Measurements from ENCODE around the gene CEP20.
"Not testable (repeated sequence)": the region's sequence is repeated elsewhere in the genome, so short reads cannot be mapped to it uniquely, and the experiment has no call there.

Gene CEP20

GRCh38 chr16:15846510-15846909, 41.9 kb downstream of the CEP20 start:
- Histone ChIP-seq H4K8ac (ENCODE audit: low read depth, low read length) (no peak overlapping the region), H2AK5ac (ENCODE audit: low read length) (no peak overlapping the region), H3K4me1 (ENCODE audit: control insufficient read depth in 1 of 2, insufficient read depth in 2 of 2, low read length in 2 of 2) (no peaks in the 10 kb centered on the region), H2AFZ (ENCODE audit: insufficient read depth, low read length, poor library complexity) (no peak overlapping the region), H3K9ac (ENCODE audit: low read length) (no peak overlapping the region), H3K4me3 (ENCODE audit: low read depth, low read length) (no peak overlapping the region), H4K91ac (ENCODE audit: low read depth, low read length) (no peak overlapping the region), H3K18ac (ENCODE audit: low read length) (no peak overlapping the region), H2BK120ac (ENCODE audit: insufficient read depth, low read length, poor library complexity) (no peak overlapping the region), H3K9me3 (ENCODE audit: insufficient read depth, low read depth, low read length) (no peaks in the 10 kb centered on the region), H2BK12ac (ENCODE audit: low read length) (no peak overlapping the region), H2BK5ac (ENCODE audit: low read depth, low read length, poor library complexity) (no peak overlapping the region), H3K23ac (ENCODE audit: low read length) (no peak overlapping the region), H3K79me2 (ENCODE audit: control insufficient read depth, insufficient read depth, low read length, poor library complexity) (no peaks in the 10 kb centered on the region), H3K36me3 (ENCODE audit: control insufficient read depth in 1 of 2, insufficient read depth in 2 of 2, low read length in 2 of 2) (no peaks in the 10 kb centered on the region), H3K27me3 (ENCODE audit: insufficient read depth, low read length) (no peaks in the 10 kb centered on the region), H3K79me1 (ENCODE audit: low read length) (no peaks in the 10 kb centered on the region), H4K12ac (ENCODE audit: low read depth, low read length) (no peak overlapping the region), H3K4me2 (ENCODE audit: low read length) (no peak overlapping the region), H3K27ac (ENCODE audit: low read depth, low read length) (no peak overlapping the region), H3K14ac (ENCODE audit: low read length) (no peak overlapping the region), H3K4ac (ENCODE audit: low read depth, low read length) (no peak overlapping the region)
- no CpG with 5 or more reads among the region's 4 CpGs for WGBS (ENCODE audit: extremely low coverage, insufficient coverage, insufficient read length)
- DNase-seq = no peak

- Histone ChIP-seq H3K4me1 (ENCODE audit: control insufficient read depth in 1 of 2, insufficient read depth in 2 of 2, low read length in 2 of 2) (no peaks in the 10 kb centered on the region), H3K23ac (ENCODE audit: low read length) (no peak overlapping the region), H4K91ac (ENCODE audit: low read depth, low read length) (no peak overlapping the region), H3K9me3 (ENCODE audit: insufficient read depth, low read depth, low read length) (no peaks in the 10 kb centered on the region), H3K27ac (ENCODE audit: low read depth, low read length) (no peak overlapping the region), H2BK12ac (ENCODE audit: low read length) (no peak overlapping the region), H4K12ac (ENCODE audit: low read depth, low read length) (no peak overlapping the region), H3K4me2 (ENCODE audit: low read length) (no peak overlapping the region), H3K27me3 (ENCODE audit: insufficient read depth, low read length) (no peaks in the 10 kb centered on the region), H2BK5ac (ENCODE audit: low read depth, low read length, poor library complexity) (no peak overlapping the region), H3K18ac (ENCODE audit: low read length) (no peak overlapping the region), H3K79me2 (ENCODE audit: control insufficient read depth, insufficient read depth, low read length, poor library complexity) (no peaks in the 10 kb centered on the region), H2AFZ (ENCODE audit: insufficient read depth, low read length, poor library complexity) (no peak overlapping the region), H3K79me1 (ENCODE audit: low read length) (no peaks in the 10 kb centered on the region), H4K8ac (ENCODE audit: low read depth, low read length) (no peak overlapping the region), H3K36me3 (ENCODE audit: control insufficient read depth in 1 of 2, insufficient read depth in 2 of 2, low read length in 2 of 2) (no peaks in the 10 kb centered on the region), H3K9ac (ENCODE audit: low read length) (no peak overlapping the region), H3K4ac (ENCODE audit: low read depth, low read length) (no peak overlapping the region), H3K4me3 (ENCODE audit: low read depth, low read length) (no peak overlapping the region), H2BK120ac (ENCODE audit: insufficient read depth, low read length, poor library complexity) (no peak overlapping the region), H3K14ac (ENCODE audit: low read length) (no peak overlapping the region), H2AK5ac (ENCODE audit: low read length) (no peak overlapping the region)
- no CpG with 5 or more reads among the region's 10 CpGs for WGBS (ENCODE audit: extremely low coverage, insufficient coverage, insufficient read length)
- no peak for DNase-seq
These were observed 44.6 kb downstream of the CEP20 start for GRCh38 chr16:15843635-15844279.

- not testable (repeated sequence) for H4K91ac ChIP-seq (ENCODE audit: low read depth, low read length); H3K9me3 ChIP-seq (ENCODE audit: insufficient read depth, low read depth, low read length); H2BK5ac ChIP-seq (ENCODE audit: low read depth, low read length, poor library complexity); H3K23ac ChIP-seq (ENCODE audit: low read length); H2BK120ac ChIP-seq (ENCODE audit: insufficient read depth, low read length, poor library complexity); H3K4ac ChIP-seq (ENCODE audit: low read depth, low read length); H2AK5ac ChIP-seq (ENCODE audit: low read length); H3K4me2 ChIP-seq (ENCODE audit: low read length); H2BK12ac ChIP-seq (ENCODE audit: low read length); H4K12ac ChIP-seq (ENCODE audit: low read depth, low read length); DNase-seq; H3K36me3 ChIP-seq (ENCODE audit: control insufficient read depth in 1 of 2, insufficient read depth in 2 of 2, low read length in 2 of 2); H3K4me1 ChIP-seq (ENCODE audit: control insufficient read depth in 1 of 2, insufficient read depth in 2 of 2, low read length in 2 of 2); H3K14ac ChIP-seq (ENCODE audit: low read length); H4K8ac ChIP-seq (ENCODE audit: low read depth, low read length); H3K27me3 ChIP-seq (ENCODE audit: insufficient read depth, low read length); H3K18ac ChIP-seq (ENCODE audit: low read length); H2AFZ ChIP-seq (ENCODE audit: insufficient read depth, low read length, poor library complexity); H3K4me3 ChIP-seq (ENCODE audit: low read depth, low read length); H3K79me1 ChIP-seq (ENCODE audit: low read length); H3K27ac ChIP-seq (ENCODE audit: low read depth, low read length); H3K79me2 ChIP-seq (ENCODE audit: control insufficient read depth, insufficient read depth, low read length, poor library complexity); H3K9ac ChIP-seq (ENCODE audit: low read length)
- no CpG with 5 or more reads among the region's 8 CpGs for WGBS (ENCODE audit: extremely low coverage, insufficient coverage, insufficient read length)
These were observed 49.2 kb downstream of the CEP20 start for GRCh38 chr16:15839204-15839603.

- Histone ChIP-seq H3K4ac (ENCODE audit: low read depth, low read length) (no peak overlapping the region), H3K9ac (ENCODE audit: low read length) (no peak overlapping the region), H2BK5ac (ENCODE audit: low read depth, low read length, poor library complexity) (no peak overlapping the region), H4K91ac (ENCODE audit: low read depth, low read length) (no peak overlapping the region), H3K36me3 (ENCODE audit: control insufficient read depth in 1 of 2, insufficient read depth in 2 of 2, low read length in 2 of 2) (no peaks in the 10 kb centered on the region), H3K23ac (ENCODE audit: low read length) (no peak overlapping the region), H3K79me1 (ENCODE audit: low read length) (no peaks in the 10 kb centered on the region), H2BK12ac (ENCODE audit: low read length) (no peak overlapping the region), H2AFZ (ENCODE audit: insufficient read depth, low read length, poor library complexity) (no peak overlapping the region), H3K4me2 (ENCODE audit: low read length) (no peak overlapping the region), H2AK5ac (ENCODE audit: low read length) (no peak overlapping the region), H3K14ac (ENCODE audit: low read length) (no peak overlapping the region), H4K12ac (ENCODE audit: low read depth, low read length) (no peak overlapping the region), H3K27ac (ENCODE audit: low read depth, low read length) (no peak overlapping the region), H3K27me3 (ENCODE audit: insufficient read depth, low read length) (no peaks in the 10 kb centered on the region), H3K4me3 (ENCODE audit: low read depth, low read length) (no peak overlapping the region), H4K8ac (ENCODE audit: low read depth, low read length) (no peak overlapping the region), H3K4me1 (ENCODE audit: control insufficient read depth in 1 of 2, insufficient read depth in 2 of 2, low read length in 2 of 2) (no peaks in the 10 kb centered on the region), H3K79me2 (ENCODE audit: control insufficient read depth, insufficient read depth, low read length, poor library complexity) (no peaks in the 10 kb centered on the region), H2BK120ac (ENCODE audit: insufficient read depth, low read length, poor library complexity) (no peak overlapping the region), H3K18ac (ENCODE audit: low read length) (no peak overlapping the region), H3K9me3 (ENCODE audit: insufficient read depth, low read depth, low read length) (no peaks in the 10 kb centered on the region)
- no CpG with 5 or more reads among the region's 11 CpGs for WGBS (ENCODE audit: extremely low coverage, insufficient coverage, insufficient read length)
- DNase-seq = no peak
These were observed 50.6 kb downstream of the CEP20 start for GRCh38 chr16:15837761-15838160.
